Activated B cell treated with CpG ODN at 0.5 μM for 24 hours (primary cell): ENCODE measurements around the gene SLC22A9. TPM values are rescaled to one million over a fixed set of nuclear protein-coding genes. Genes with fewer than 3 reads are reported as not detected.

Source experiments
- ATAC-seq: fragments of 200-7000 bp; cut with Tn5 transposase; one replicate; pipeline ENCODE4 v1.10.0; 2021; ENCODE audit warnings: low read depth, mild to moderate bottlenecking, moderate library complexity
- CTCF ChIA-PET: fragments of 350-600 bp; sonication (Branson Sonifier 250); formaldehyde crosslinking; loops from one replicate; lab custom pipeline; 2021; ENCODE audit warnings: antibody characterized with exemption; lab: Charles Lee
- POLR2A ChIA-PET: fragments of 350-600 bp; sonication (Branson Sonifier 250); formaldehyde crosslinking; loops from one replicate; lab custom pipeline; 2021; ENCODE audit warnings: antibody characterized with exemption; lab: Charles Lee
- DNase-seq: peaks from one replicate; pipeline ENCODE4 v3.0.0; 2022
- H3K27ac Mint-ChIP-seq: one replicate; pipeline ENCODE4 v1.8.0; 2020; ENCODE audit warnings: mixed read lengths
- H3K27me3 Mint-ChIP-seq: one replicate; pipeline ENCODE4 v1.8.0; 2021; ENCODE audit warnings: mixed read lengths
- H3K36me3 Mint-ChIP-seq: one replicate; pipeline ENCODE4 v1.8.0; 2021; ENCODE audit warnings: low read depth, mixed read lengths
- H3K4me1 Mint-ChIP-seq: one replicate; pipeline ENCODE4 v1.8.0; 2021; ENCODE audit warnings: mixed read lengths
- H3K4me3 Mint-ChIP-seq: one replicate; pipeline ENCODE4 v1.8.0; 2020; ENCODE audit warnings: mild to moderate bottlenecking, mixed read lengths
- H3K9me3 Mint-ChIP-seq: one replicate; pipeline ENCODE4 v1.8.0; 2020; ENCODE audit warnings: mixed read lengths
- CTCF ChIP-seq: fragments of 200-600 bp; IDR thresholded peaks from one replicate; pipeline ENCODE4 v1.8.0; 2022; ENCODE audit warnings: antibody characterized with exemption, mild to moderate bottlenecking
- intact Hi-C: fragments of 100-400 bp; cut with micrococcal nuclease; formaldehyde crosslinking; loops from one replicate; pipeline ENCODE4 v1.15.1; 2024
- total RNA-seq: library from RNA; stranded (reverse); gene quantifications from 2 replicates; pipeline ENCODE4 v1.2.3, GENCODE V29; 2022

SLC22A9 gene
- total RNA-seq, 1 donor from 2014 or later, result not detected

- Mint-ChIP-seq H3K27ac (no peak overlapping the region), H3K27me3 (peaks cover 16% of the 10 kb centered on the region), H3K9me3 (peaks cover 3% of the 10 kb centered on the region), H3K36me3 (no peaks in the 10 kb centered on the region), H3K4me3 (no peak overlapping the region), H3K4me1 (peaks cover 4% of the 10 kb centered on the region)
- intact Hi-C loops, result no loop called here
- no peak for TF ChIP-seq CTCF
- ATAC-seq (no peak), DNase-seq (no peak)
- ChIA-PET CTCF (no interaction called here), POLR2A (no interaction called here)
Observed at GRCh38 chr11:63444160-63444559, 74.6 kb downstream of the SLC22A9 start.

GRCh38 chr11:63445118-63445517, 75.5 kb downstream of the SLC22A9 start:
- intact Hi-C loops, result no loop called here
- DNase-seq (no peak), ATAC-seq (no peak)
- no peaks in the 10 kb centered on the region for H3K36me3 Mint-ChIP-seq
- no peak for TF ChIP-seq CTCF
- H3K27ac Mint-ChIP-seq, result no peak overlapping the region
- H3K4me3 Mint-ChIP-seq, result no peak overlapping the region
- CTCF ChIA-PET, result no interaction called here
- peaks cover 4% of the 10 kb centered on the region for H3K4me1 Mint-ChIP-seq
- peaks cover 3% of the 10 kb centered on the region for H3K9me3 Mint-ChIP-seq
- peaks cover 16% of the 10 kb centered on the region for H3K27me3 Mint-ChIP-seq
- POLR2A ChIA-PET, result no interaction called here

- Mint-ChIP-seq H3K36me3 (no peaks in the 10 kb centered on the region), H3K4me3 (no peak overlapping the region), H3K27ac (no peak overlapping the region), H3K9me3 (peaks cover 3% of the 10 kb centered on the region), H3K4me1 (peaks cover 4% of the 10 kb centered on the region), H3K27me3 (peaks cover 16% of the 10 kb centered on the region)
- no peak for TF ChIP-seq CTCF
- ChIA-PET POLR2A (no interaction called here), CTCF (no interaction called here)
- ATAC-seq (no peak), DNase-seq (no peak)
- intact Hi-C loops, result no loop called here
Observed at GRCh38 chr11:63445720-63446119, 76.1 kb downstream of the SLC22A9 start.

GRCh38 chr11:63448646-63449045, 79.1 kb downstream of the SLC22A9 start:
- ChIA-PET POLR2A (no interaction called here), CTCF (no interaction called here)
- Mint-ChIP-seq H3K4me3 (no peak overlapping the region), H3K27ac (no peak overlapping the region), H3K36me3 (no peaks in the 10 kb centered on the region), H3K27me3 (peaks cover 15% of the 10 kb centered on the region), H3K9me3 (no peaks in the 10 kb centered on the region), H3K4me1 (peaks cover 4% of the 10 kb centered on the region)
- ATAC-seq (no peak), DNase-seq (no peak)
- TF ChIP-seq CTCF, result no peak
- intact Hi-C loops, result no loop called here

GRCh38 chr11:63459586-63459985, 90.0 kb downstream of the SLC22A9 start:
- TF ChIP-seq CTCF, result no peak
- ATAC-seq (no peak), DNase-seq (no peak)
- no peak overlapping the region for H3K4me3 Mint-ChIP-seq
- POLR2A ChIA-PET, result no interaction called here
- peaks cover 11% of the 10 kb centered on the region for H3K27me3 Mint-ChIP-seq
- H3K36me3 Mint-ChIP-seq, result no peaks in the 10 kb centered on the region
- CTCF ChIA-PET, result no interaction called here
- H3K27ac Mint-ChIP-seq, result no peak overlapping the region
- no peaks in the 10 kb centered on the region for H3K9me3 Mint-ChIP-seq
- intact Hi-C loops, result no loop called here
- H3K4me1 Mint-ChIP-seq, result no peaks in the 10 kb centered on the region

Other genes with a start within 250 kb of the SLC22A9 start
- gene SLC22A24, start 225.6 kb upstream of the SLC22A9 start, total RNA-seq, result not detected in 2 replicates
- not detected in 2 replicates for gene SLC22A25, start 126.2 kb upstream of the SLC22A9 start, total RNA-seq
- gene PLAAT5, start 121.4 kb downstream of the SLC22A9 start, total RNA-seq, result not detected in 2 replicates
- gene LGALS12, start 136.3 kb downstream of the SLC22A9 start, total RNA-seq, result not detected in 2 replicates
- gene PLAAT4, start 167.0 kb downstream of the SLC22A9 start, total RNA-seq, result 3.9 and 4.7 TPM in 2 replicates
- not detected in 2 replicates for gene PLAAT2, start 193.6 kb downstream of the SLC22A9 start, total RNA-seq
- gene PLAAT3, start 244.6 kb downstream of the SLC22A9 start, total RNA-seq, result 0.82 and 1.2 TPM in 2 replicates